Measurements from ENCODE around the gene LAP3. TPM values are rescaled to one million over a fixed set of nuclear protein-coding genes. Genes with fewer than 3 reads are reported as not detected.
"Not testable (repeated sequence)": the region's sequence is repeated elsewhere in the genome, so short reads cannot be mapped to it uniquely, and the experiment has no call there.

The LAP3 gene
- total and polyA plus RNA-seq, 4 experiments from 2014 or later = 25.6 to 71.3 (median 35.1) TPM

- Mint-ChIP-seq H3K36me3 (no peaks in the 10 kb centered on the region), H3K9me3 (no peaks in the 10 kb centered on the region), H3K27ac (no peak overlapping the region), H3K4me1 (no peaks in the 10 kb centered on the region), H3K27me3 (peaks cover 0 to 1% of the 10 kb centered on the region in 2 donors), H3K4me3 (no peak overlapping the region)
- CTCF ChIA-PET (ENCODE audit: partially characterized antibody) = interaction anchor here (1.2 kb wide), 1 partner anchor 12 kb away, joined by 3 read pairs; no protein-coding TSS in a partner anchor
- intact Hi-C loops (cut with micrococcal nuclease) = no loop called here
- DNase-seq = no peak
- Histone ChIP-seq H3K27me3 (ENCODE audit: insufficient read depth, low read length) (no peaks in the 10 kb centered on the region), H3K36me3 (ENCODE audit: insufficient read depth, low read length) (no peaks in the 10 kb centered on the region), H3K4me1 (ENCODE audit: insufficient read depth, low read length) (no peaks in the 10 kb centered on the region), H3K9me3 (ENCODE audit: control insufficient read depth in 1 of 2, low read length in 2 of 2) (no peaks in the 10 kb centered on the region), H3K27ac (ENCODE audit: low read depth, low read length) (no peak overlapping the region), H3K4me3 (ENCODE audit: low read length in 2 of 2) (no peak overlapping the region)
- POLR2A ChIA-PET (ENCODE audit: partially characterized antibody) = no interaction called here
Observed at GRCh38 chr4:17561195-17561909, 15.6 kb upstream of the LAP3 start.

DNA sequence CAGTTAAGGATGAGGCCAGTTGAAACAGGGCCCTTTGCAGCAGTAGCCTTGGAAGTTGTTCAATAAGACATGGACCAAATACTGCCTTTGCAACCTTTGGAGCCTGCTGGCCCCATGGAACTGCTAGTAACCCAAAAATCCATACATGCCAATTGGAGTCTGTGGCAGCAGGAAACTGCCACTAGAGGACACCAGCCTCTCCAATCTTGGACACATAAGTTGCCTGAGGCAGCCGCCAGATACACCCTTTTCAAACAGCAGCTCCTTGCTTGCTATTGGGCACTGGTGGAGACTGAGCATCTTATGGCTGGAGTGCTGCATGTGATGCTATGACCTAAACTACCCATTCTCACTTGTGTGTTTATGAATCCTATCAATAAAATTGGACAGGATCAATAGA, 14.8 kb upstream of the LAP3 start:
- Histone ChIP-seq H3K27me3 (ENCODE audit: insufficient read depth, low read length) (no peaks in the 10 kb centered on the region), H3K27ac (ENCODE audit: low read depth, low read length) (no peak overlapping the region), H3K4me3 (ENCODE audit: low read length in 2 of 2) (no peak overlapping the region), H3K4me1 (ENCODE audit: insufficient read depth, low read length) (no peaks in the 10 kb centered on the region), H3K9me3 (ENCODE audit: control insufficient read depth in 1 of 2, low read length in 2 of 2) (no peaks in the 10 kb centered on the region), H3K36me3 (ENCODE audit: insufficient read depth, low read length) (no peaks in the 10 kb centered on the region)
- Mint-ChIP-seq H3K4me3 (no peak overlapping the region), H3K4me1 (no peaks in the 10 kb centered on the region), H3K36me3 (no peaks in the 10 kb centered on the region), H3K27ac (no peak overlapping the region), H3K9me3 (no peaks in the 10 kb centered on the region), H3K27me3 (peaks cover 1 to 2% of the 10 kb centered on the region in 2 donors)
- intact Hi-C loops (cut with micrococcal nuclease) = no loop called here
- ChIA-PET POLR2A (ENCODE audit: partially characterized antibody) (no interaction called here), CTCF (ENCODE audit: partially characterized antibody) (no interaction called here)
- no peak for DNase-seq

DNA sequence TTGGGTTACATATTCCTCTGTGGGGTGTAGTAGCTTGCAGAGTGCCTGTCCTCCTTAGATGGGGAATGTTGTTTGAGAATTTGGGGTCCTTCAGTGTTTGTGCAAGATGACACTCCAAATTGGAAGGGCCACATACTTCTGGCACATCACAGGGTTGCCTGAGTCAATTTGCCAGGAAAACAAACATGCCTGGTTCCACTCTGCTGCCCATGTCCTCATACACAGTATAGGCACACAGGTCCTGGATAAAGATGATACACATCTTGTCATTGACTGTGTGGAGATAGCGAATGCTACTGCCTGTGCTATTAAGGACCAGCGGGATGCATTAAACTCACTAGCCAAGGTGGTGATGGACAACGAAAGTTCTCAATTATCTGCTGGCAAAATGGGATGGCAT, 11.2 kb upstream of the LAP3 start:
- ChIA-PET POLR2A (ENCODE audit: partially characterized antibody) (no interaction called here), CTCF (ENCODE audit: partially characterized antibody) (interaction anchor here (4.4 kb wide), 1 partner anchor 17 kb away, joined by 18 read pairs; no protein-coding TSS in a partner anchor)
- no peak for DNase-seq
- no peaks in the 10 kb centered on the region for H3K9me3 Mint-ChIP-seq
- intact Hi-C loops (cut with micrococcal nuclease) = no loop called here
- Histone ChIP-seq H3K4me3 (ENCODE audit: low read length in 2 of 2) (no peak overlapping the region), H3K9me3 (ENCODE audit: control insufficient read depth in 1 of 2, low read length in 2 of 2) (no peaks in the 10 kb centered on the region), H3K27ac (ENCODE audit: low read depth, low read length) (no peak overlapping the region), H3K36me3 (ENCODE audit: insufficient read depth, low read length) (no peaks in the 10 kb centered on the region), H3K4me1 (ENCODE audit: insufficient read depth, low read length) (no peaks in the 10 kb centered on the region), H3K27me3 (ENCODE audit: insufficient read depth, low read length) (no peaks in the 10 kb centered on the region)
- H3K27me3 Mint-ChIP-seq = peaks cover 1 to 2% of the 10 kb centered on the region in 2 donors
- peak overlapping the region in 1 of 8 donors; percentile 7 for H3K4me3 Mint-ChIP-seq
- H3K36me3 Mint-ChIP-seq = no peaks in the 10 kb centered on the region
- H3K27ac Mint-ChIP-seq = no peak overlapping the region
- no peaks in the 10 kb centered on the region for H3K4me1 Mint-ChIP-seq

GRCh38 chr4:17567271-17567670, 9.7 kb upstream of the LAP3 start:
- intact Hi-C loops (cut with micrococcal nuclease) = no loop called here

DNA sequence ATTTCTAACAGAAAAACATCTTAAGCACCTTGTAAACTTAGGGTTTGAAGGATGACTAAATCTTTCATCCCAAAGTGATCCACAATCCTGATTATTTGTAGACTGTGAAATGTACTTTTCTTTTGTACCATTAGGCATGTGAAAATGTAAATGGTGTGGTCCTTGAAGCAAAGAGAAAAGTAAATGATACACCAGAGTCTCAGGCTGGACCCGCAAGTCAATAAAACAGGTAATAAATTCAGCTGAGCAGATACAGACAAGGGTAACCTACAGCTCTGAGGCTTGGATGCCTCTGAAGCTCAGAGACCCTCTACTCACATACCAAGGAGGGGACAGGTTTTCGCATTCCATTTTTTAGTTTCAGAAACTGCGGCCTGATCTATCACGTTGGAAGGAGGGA, 2.8 kb upstream of the LAP3 start:
- Mint-ChIP-seq H3K27ac (peak overlapping the region in 3 of 7 donors; percentile 37 to 73 (median 60)), H3K4me1 (peaks cover 13 to 24% (median 19%) of the 10 kb centered on the region in 4 donors), H3K4me3 (peak overlapping the region in 2 of 8 donors; percentile 35 to 49), H3K27me3 (no peaks in the 10 kb centered on the region), H3K9me3 (peaks cover 0 to 2% (median 0%) of the 10 kb centered on the region in 8 donors), H3K36me3 (peaks cover 0 to 20% of the 10 kb centered on the region in 2 donors)
- H3K36me3 ChIP-seq (ENCODE audit: insufficient read depth, low read length) = no peaks in the 10 kb centered on the region
- ChIA-PET POLR2A (ENCODE audit: partially characterized antibody) (interaction anchor here (1.5 kb wide), 1 partner anchor 40 kb away, joined by 7 read pairs; the partner anchor contains the start of gene MED28), CTCF (ENCODE audit: partially characterized antibody) (interaction anchor here (1.0 kb wide), 1 partner anchor 40 kb away, joined by 3 read pairs; the partner anchor contains the start of gene MED28)
- no peak overlapping the region for H3K4me3 ChIP-seq (ENCODE audit: low read length in 2 of 2)
- no peak for DNase-seq
- intact Hi-C loops (cut with micrococcal nuclease) = loop anchor here (10.0 kb wide), 1 partner anchor 1819 kb away; no protein-coding TSS in a partner anchor
- H3K27ac ChIP-seq (ENCODE audit: low read depth, low read length) = no peak overlapping the region
- H3K9me3 ChIP-seq (ENCODE audit: control insufficient read depth in 1 of 2, low read length in 2 of 2) = no peaks in the 10 kb centered on the region
- H3K4me1 ChIP-seq (ENCODE audit: insufficient read depth, low read length) = peaks cover 20% of the 10 kb centered on the region
- H3K27me3 ChIP-seq (ENCODE audit: insufficient read depth, low read length) = no peaks in the 10 kb centered on the region

More at GRCh38 chr4:17567271-17567670, 9.7 kb upstream of the LAP3 start:
- Histone ChIP-seq H3K36me3 (ENCODE audit: insufficient read depth, low read length) (no peaks in the 10 kb centered on the region), H3K27ac (ENCODE audit: low read depth, low read length) (no peak overlapping the region), H3K4me3 (ENCODE audit: low read length in 2 of 2) (no peak overlapping the region), H3K4me1 (ENCODE audit: insufficient read depth, low read length) (no peaks in the 10 kb centered on the region), H3K9me3 (ENCODE audit: control insufficient read depth in 1 of 2, low read length in 2 of 2) (no peaks in the 10 kb centered on the region), H3K27me3 (ENCODE audit: insufficient read depth, low read length) (no peaks in the 10 kb centered on the region)
- Mint-ChIP-seq H3K9me3 (no peaks in the 10 kb centered on the region), H3K4me3 (no peak overlapping the region), H3K36me3 (no peaks in the 10 kb centered on the region), H3K27ac (no peak overlapping the region), H3K27me3 (peaks cover 1 to 2% of the 10 kb centered on the region in 2 donors), H3K4me1 (no peaks in the 10 kb centered on the region)
- ChIA-PET POLR2A (ENCODE audit: partially characterized antibody) (no interaction called here), CTCF (ENCODE audit: partially characterized antibody) (interaction anchor here (4.4 kb wide), 1 partner anchor 18 kb away, joined by 18 read pairs; no protein-coding TSS in a partner anchor)
- no peak for DNase-seq

DNA sequence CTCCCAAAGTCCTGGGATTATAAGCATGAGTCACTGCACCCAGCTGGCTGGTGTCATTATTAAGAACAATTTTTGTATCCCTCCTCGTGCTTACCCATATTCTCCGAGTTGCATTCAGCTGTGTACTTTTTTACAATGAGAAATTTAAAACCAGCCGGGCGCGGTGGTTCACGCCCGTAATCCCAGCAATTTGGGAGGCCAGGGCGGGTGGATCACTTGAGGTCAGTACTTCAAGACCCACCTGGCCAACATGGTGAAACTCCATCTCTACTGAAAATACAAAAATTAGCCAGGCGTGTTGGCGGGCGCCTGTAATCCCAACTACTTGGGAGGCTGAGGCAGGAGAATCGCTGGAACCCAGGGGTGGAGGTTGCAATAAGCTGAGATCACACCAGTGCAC, 1.8 kb upstream of the LAP3 start:
- H3K36me3 ChIP-seq (ENCODE audit: insufficient read depth, low read length); H3K9me3 ChIP-seq (ENCODE audit: control insufficient read depth in 1 of 2, low read length in 2 of 2); H3K27ac ChIP-seq (ENCODE audit: low read depth, low read length); H3K4me3 ChIP-seq (ENCODE audit: low read length in 2 of 2); H3K4me3 Mint-ChIP-seq; H3K27me3 Mint-ChIP-seq; H3K9me3 Mint-ChIP-seq; CTCF ChIA-PET (ENCODE audit: partially characterized antibody); DNase-seq; H3K27me3 ChIP-seq (ENCODE audit: insufficient read depth, low read length): not testable (repeated sequence)
- POLR2A ChIA-PET (ENCODE audit: partially characterized antibody) = interaction anchor here (1.5 kb wide), 1 partner anchor 39 kb away, joined by 7 read pairs; the partner anchor contains the start of gene MED28
- intact Hi-C loops (cut with micrococcal nuclease) = loop anchor here (10.0 kb wide), 1 partner anchor 1820 kb away; no protein-coding TSS in a partner anchor
- peaks cover 13 to 31% (median 23%) of the 10 kb centered on the region in 4 donors for H3K4me1 Mint-ChIP-seq
- H3K27ac Mint-ChIP-seq = peak overlapping the region in 2 of 7 donors; percentile 17 to 60
- peaks cover 23% of the 10 kb centered on the region for H3K4me1 ChIP-seq (ENCODE audit: insufficient read depth, low read length)
- peaks cover 0 to 21% of the 10 kb centered on the region in 2 donors for H3K36me3 Mint-ChIP-seq
